Mesendoderm (in vitro differentiated cells): Measurements from ENCODE around the gene FUT8.

Experiments used
- DNase-seq: peaks from one replicate; pipeline ENCODE4 v3.0.0; 2013
- H2AK5ac ChIP-seq: 2 replicates; pipeline ENCODE4 v1.6.1; 2013; ENCODE audit warnings: low read length, inconsistent platforms
- H2BK120ac ChIP-seq: 2 replicates; pipeline ENCODE4 v1.6.1; 2013; ENCODE audit warnings: low read depth, mild to moderate bottlenecking, low read length, moderate library complexity, mixed read lengths
- H2BK15ac ChIP-seq: replicated peaks from 2 replicates; pipeline ENCODE4 v1.6.1; 2013; ENCODE audit warnings: low read depth, mild to moderate bottlenecking, moderate library complexity
- H2BK5ac ChIP-seq: 2 replicates; pipeline ENCODE4 v1.6.1; 2013; ENCODE audit warnings: low read length, inconsistent platforms
- H3K18ac ChIP-seq: 2 replicates; pipeline ENCODE4 v1.6.1; 2013; ENCODE audit warnings: mild to moderate bottlenecking, low read length, mixed read lengths
- H3K23ac ChIP-seq: one replicate; pipeline ENCODE4 v1.6.1; 2013; ENCODE audit warnings: low read length
- H3K27ac ChIP-seq: 2 replicates; pipeline ENCODE4 v1.5.1; 2013; ENCODE audit warnings: low read depth, mild to moderate bottlenecking, inconsistent platforms, low read length, moderate library complexity
- H3K27me3 ChIP-seq: 2 replicates; pipeline ENCODE4 v1.6.1; 2013; ENCODE audit warnings: low read length, control low read depth, mild to moderate bottlenecking, inconsistent platforms; ENCODE audit not compliant: insufficient read depth, poor library complexity
- H3K36me3 ChIP-seq: 2 replicates; pipeline ENCODE4 v1.6.1; 2013; ENCODE audit warnings: low read length, inconsistent platforms; ENCODE audit not compliant: control insufficient read depth, insufficient read depth
- H3K4ac ChIP-seq: one replicate; pipeline ENCODE4 v1.6.1; 2013; ENCODE audit warnings: low read depth, mild to moderate bottlenecking, low read length, moderate library complexity
- H3K4me1 ChIP-seq: 2 replicates; pipeline ENCODE4 v1.6.1; 2013; ENCODE audit warnings: low read depth, low read length, inconsistent platforms; ENCODE audit not compliant: control insufficient read depth
- H3K4me2 ChIP-seq: 2 replicates; pipeline ENCODE4 v1.6.1; 2013; ENCODE audit warnings: low read length
- H3K4me3 ChIP-seq: 2 replicates; pipeline ENCODE4 v1.5.1; 2013; ENCODE audit warnings: mild to moderate bottlenecking, low read length
- H3K56ac ChIP-seq: one replicate; pipeline ENCODE4 v1.6.1; 2013; ENCODE audit warnings: low read length
- H3K79me1 ChIP-seq: 2 replicates; pipeline ENCODE4 v1.6.1; 2013; ENCODE audit warnings: low read length, inconsistent platforms
- H3K79me2 ChIP-seq: 2 replicates; pipeline ENCODE4 v1.6.1; 2013; ENCODE audit warnings: mild to moderate bottlenecking, low read length; ENCODE audit not compliant: control insufficient read depth, insufficient read depth
- H3K9ac ChIP-seq: 2 replicates; pipeline ENCODE4 v1.6.1; 2013; ENCODE audit warnings: low read length, inconsistent platforms
- H4K5ac ChIP-seq: one replicate; pipeline ENCODE4 v1.6.1; 2013; ENCODE audit warnings: low read length
- H4K8ac ChIP-seq: one replicate; pipeline ENCODE4 v1.6.1; 2013; ENCODE audit warnings: low read depth, mild to moderate bottlenecking, control low read depth, low read length, moderate library complexity
- WGBS: extraction: QIAGEN DNeasy Blood & Tissue Kit; methylation state at CpG from one replicate; pipeline ENCODE4 v1.1.7; 2013; ENCODE audit warnings: low lambda C conversion rate, missing lambda C conversion rate; ENCODE audit not compliant: insufficient coverage; ENCODE audit errors: extremely low coverage; 5-methylcytosine and 5-hydroxymethylcytosine counted together

FUT8 gene

DNA sequence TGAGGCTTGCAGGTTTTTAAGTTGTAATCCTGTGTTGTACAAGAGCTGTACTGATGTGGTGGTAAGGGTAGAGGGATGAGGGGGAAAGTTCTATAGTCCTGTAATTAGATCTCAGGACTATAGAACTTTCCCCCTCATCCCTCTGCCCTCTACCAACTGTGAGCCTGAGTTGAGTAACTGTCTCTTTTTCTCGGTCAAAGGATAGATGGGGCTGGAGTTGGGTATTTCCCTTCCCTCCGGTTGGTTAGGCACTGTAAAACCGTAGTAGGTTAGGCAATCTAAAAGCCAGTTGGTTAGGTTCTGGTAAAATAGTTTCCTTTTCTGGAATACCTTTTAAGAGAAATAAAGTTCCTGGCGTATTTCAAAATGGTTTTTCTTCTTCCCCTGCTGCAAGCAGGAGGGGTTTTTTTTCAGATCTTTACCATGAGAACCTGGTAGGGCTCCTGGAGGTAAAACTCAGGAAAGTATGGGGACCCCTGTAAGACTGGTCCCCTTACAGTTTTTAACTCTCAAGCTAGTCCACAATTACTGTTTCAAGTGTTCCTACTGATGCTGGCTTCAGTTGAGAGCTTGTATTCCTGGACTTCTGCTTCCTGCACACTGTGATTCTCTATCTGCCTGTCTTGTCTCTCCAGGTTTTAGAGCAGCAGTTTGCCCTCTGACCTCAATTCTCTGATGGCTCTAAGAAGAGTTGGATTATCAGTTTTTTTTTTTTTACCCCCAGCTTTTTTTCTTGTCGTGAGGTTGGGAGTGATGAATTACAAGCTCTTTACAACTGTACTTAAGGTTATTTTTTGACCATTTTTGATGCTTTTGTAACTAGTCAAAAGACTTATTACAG is 58.7 kb downstream of the FUT8 start:
- Histone ChIP-seq H3K18ac (no peak overlapping the region), H3K79me2 (peaks cover 2% of the 10 kb centered on the region), H3K4me2 (no peak overlapping the region), H3K23ac (no peak overlapping the region), H3K4ac (no peak overlapping the region), H2BK120ac (no peak overlapping the region), H4K5ac (no peak overlapping the region), H3K4me1 (peaks cover 17% of the 10 kb centered on the region), H3K4me3 (no peak overlapping the region), H3K79me1 (peaks cover 3% of the 10 kb centered on the region), H3K36me3 (no peaks in the 10 kb centered on the region), H3K9ac (no peak overlapping the region), H2AK5ac (no peak overlapping the region), H2BK15ac (no peak overlapping the region), H4K8ac (no peak overlapping the region), H3K56ac (no peak overlapping the region), H3K27ac (no peak overlapping the region), H2BK5ac (no peak overlapping the region), H3K27me3 (no peaks in the 10 kb centered on the region)
- WGBS: no CpG with 5 or more reads among the region's 5 CpGs
- DNase-seq: no peak

DNA sequence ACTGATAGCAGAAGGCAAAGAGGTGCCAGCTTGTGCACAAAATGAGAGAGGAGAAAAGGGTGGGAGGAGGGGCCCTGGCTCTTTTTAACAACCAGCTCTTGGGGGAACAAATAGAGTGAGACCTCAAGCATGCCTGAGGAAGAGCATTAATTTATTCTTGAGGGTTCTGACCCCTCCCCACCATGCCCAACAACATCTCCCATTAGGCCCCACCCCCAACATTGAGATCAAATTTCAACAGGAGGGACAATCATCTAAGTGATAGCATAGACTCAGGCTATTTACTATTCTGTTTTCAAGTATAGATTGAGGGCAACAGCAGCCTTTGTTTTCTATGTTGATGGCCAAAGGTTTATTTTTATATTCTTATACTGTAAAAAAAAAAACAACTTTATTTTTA is 59.7 kb downstream of the FUT8 start:
- DNase-seq: peak; percentile 59
- H2BK120ac ChIP-seq: no peak overlapping the region
- no peak overlapping the region for H3K56ac ChIP-seq
- H3K4me1 ChIP-seq: peaks cover 17% of the 10 kb centered on the region
- H2BK5ac ChIP-seq: no peak overlapping the region
- H3K18ac ChIP-seq: no peak overlapping the region
- H3K4ac ChIP-seq: no peak overlapping the region
- H3K36me3 ChIP-seq: no peaks in the 10 kb centered on the region
- H3K27me3 ChIP-seq: no peaks in the 10 kb centered on the region
- no peak overlapping the region for H3K27ac ChIP-seq
- peaks cover 3% of the 10 kb centered on the region for H3K79me1 ChIP-seq
- H3K79me2 ChIP-seq: peaks cover 2% of the 10 kb centered on the region
- H3K9ac ChIP-seq: no peak overlapping the region
- H4K8ac ChIP-seq: peak overlapping the region; percentile 15
- no peak overlapping the region for H3K4me3 ChIP-seq
- H3K4me2 ChIP-seq: no peak overlapping the region
- H2BK15ac ChIP-seq: no peak overlapping the region
- H4K5ac ChIP-seq: no peak overlapping the region
- H3K23ac ChIP-seq: no peak overlapping the region
- no peak overlapping the region for H2AK5ac ChIP-seq

DNA sequence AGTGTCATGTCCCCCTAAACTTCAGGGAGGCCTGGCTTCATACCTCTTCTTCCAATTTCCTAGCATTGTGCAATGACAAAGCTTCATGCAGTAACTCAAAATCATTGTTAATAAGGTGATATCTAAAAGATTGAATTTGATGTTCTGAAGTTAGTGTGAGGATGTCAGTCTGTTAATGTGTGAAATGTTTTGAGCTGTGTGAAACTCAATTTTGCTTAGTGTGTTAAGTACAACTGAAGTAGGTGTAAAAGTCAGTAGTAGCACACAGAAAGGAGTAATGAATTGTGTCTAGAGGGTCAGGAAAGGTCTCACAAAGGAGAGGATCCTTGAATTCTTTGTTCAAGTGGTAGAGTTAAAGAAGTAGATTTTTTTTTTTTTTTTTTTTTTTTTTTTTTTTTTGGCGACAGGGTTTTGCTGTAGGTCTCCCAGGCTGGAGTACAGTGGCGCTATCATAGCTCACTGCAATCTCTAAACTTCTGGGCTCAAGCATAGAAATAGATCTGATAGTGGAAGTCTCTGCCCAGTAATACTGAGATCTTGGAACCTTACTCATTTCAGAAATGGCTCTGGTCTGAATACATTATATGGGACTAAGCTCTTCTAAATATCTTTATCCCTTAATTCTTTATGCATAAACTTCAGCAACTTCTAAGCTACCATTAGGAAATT is 63.9 kb downstream of the FUT8 start:
- Histone ChIP-seq H4K8ac (no peak overlapping the region), H3K4me2 (no peak overlapping the region), H3K4me3 (no peak overlapping the region), H2AK5ac (no peak overlapping the region), H3K79me2 (no peaks in the 10 kb centered on the region), H3K56ac (no peak overlapping the region), H2BK120ac (no peak overlapping the region), H2BK5ac (no peak overlapping the region), H3K79me1 (no peaks in the 10 kb centered on the region), H4K5ac (no peak overlapping the region), H3K18ac (no peak overlapping the region), H2BK15ac (no peak overlapping the region), H3K4ac (no peak overlapping the region), H3K4me1 (peaks cover 8% of the 10 kb centered on the region), H3K36me3 (no peaks in the 10 kb centered on the region), H3K27ac (no peak overlapping the region), H3K9ac (no peak overlapping the region), H3K23ac (no peak overlapping the region), H3K27me3 (no peaks in the 10 kb centered on the region)
- no peak for DNase-seq
- no CpG with 5 or more reads among the region's 2 CpGs for WGBS

DNA sequence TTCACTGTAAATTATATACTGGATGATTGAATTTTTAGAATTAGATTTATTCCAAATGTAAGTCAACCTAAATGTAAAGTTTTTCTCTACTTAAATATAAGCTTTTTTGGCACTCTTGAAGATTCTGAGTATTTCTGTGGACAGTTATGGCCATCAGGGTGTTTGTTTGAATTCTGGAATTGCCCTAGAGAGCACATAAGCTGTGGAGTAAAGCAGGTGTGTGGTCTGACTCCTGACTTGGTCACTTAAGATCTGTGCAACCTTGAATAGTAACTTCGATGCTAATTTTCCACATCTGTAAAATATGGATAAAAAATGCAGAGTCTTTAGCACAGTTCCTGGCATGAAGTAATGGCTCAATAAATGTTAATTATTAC is 64.4 kb downstream of the FUT8 start:
- no peak overlapping the region for H3K4me2 ChIP-seq
- H3K79me2 ChIP-seq: no peaks in the 10 kb centered on the region
- H3K23ac ChIP-seq: no peak overlapping the region
- H2AK5ac ChIP-seq: no peak overlapping the region
- H3K56ac ChIP-seq: no peak overlapping the region
- no peak overlapping the region for H3K4ac ChIP-seq
- H3K4me1 ChIP-seq: peaks cover 7% of the 10 kb centered on the region
- WGBS: no CpG with 5 or more reads among the region's 1 CpG
- H3K27ac ChIP-seq: no peak overlapping the region
- H3K18ac ChIP-seq: no peak overlapping the region
- no peak overlapping the region for H3K9ac ChIP-seq
- H4K5ac ChIP-seq: no peak overlapping the region
- H4K8ac ChIP-seq: no peak overlapping the region
- no peaks in the 10 kb centered on the region for H3K79me1 ChIP-seq
- H2BK5ac ChIP-seq: no peak overlapping the region
- no peak for DNase-seq
- no peak overlapping the region for H3K4me3 ChIP-seq
- H2BK15ac ChIP-seq: no peak overlapping the region
- H3K36me3 ChIP-seq: no peaks in the 10 kb centered on the region
- no peak overlapping the region for H2BK120ac ChIP-seq
- H3K27me3 ChIP-seq: no peaks in the 10 kb centered on the region

GRCh38 chr14:65478017-65478416 is 65.5 kb downstream of the FUT8 start:
- no peak overlapping the region for H2BK120ac ChIP-seq
- H3K4me3 ChIP-seq: no peak overlapping the region
- H3K4me2 ChIP-seq: no peak overlapping the region
- no peak overlapping the region for H2BK5ac ChIP-seq
- H3K4me1 ChIP-seq: peaks cover 5% of the 10 kb centered on the region
- no peaks in the 10 kb centered on the region for H3K79me2 ChIP-seq
- H3K18ac ChIP-seq: no peak overlapping the region
- WGBS: no CpG with 5 or more reads among the region's 4 CpGs
- no peaks in the 10 kb centered on the region for H3K27me3 ChIP-seq
- H3K27ac ChIP-seq: no peak overlapping the region
- no peak overlapping the region for H2AK5ac ChIP-seq
- no peak overlapping the region for H3K9ac ChIP-seq
- H3K79me1 ChIP-seq: peaks cover 1% of the 10 kb centered on the region
- H4K8ac ChIP-seq: no peak overlapping the region
- no peak for DNase-seq
- no peak overlapping the region for H2BK15ac ChIP-seq
- H3K56ac ChIP-seq: no peak overlapping the region
- H4K5ac ChIP-seq: no peak overlapping the region
- no peak overlapping the region for H3K23ac ChIP-seq
- no peaks in the 10 kb centered on the region for H3K36me3 ChIP-seq
- H3K4ac ChIP-seq: no peak overlapping the region
